GM13976 (cell line): ENCODE data around the gene GGT5.
"Not testable (repeated sequence)": the region's sequence is repeated elsewhere in the genome, so short reads cannot be mapped to it uniquely, and the experiment has no call there.

Experiments used
- DNase-seq: peaks from one replicate; pipeline ENCODE4 v3.0.0; 2012; ENCODE audit warnings: low spot score
- in situ Hi-C: fragments of 300-500 bp; cut with MboI; formaldehyde crosslinking; loops from one replicate; pipeline ENCODE4 v1.12.0; 2022; ENCODE audit warnings: low sequenced_read_pairs, mixed read lengths, inconsistent platforms; ENCODE audit not compliant: unreplicated experiment
- TF ChIP-seq, protein P1 (sequence below): IDR thresholded peaks from 2 replicates; pipeline ENCODE4 v1.5.1; 2012; ENCODE audit warnings: borderline replicate concordance, mild to moderate bottlenecking; ENCODE audit not compliant: insufficient read depth; ENCODE audit errors: extremely low read depth, missing control alignments, control extremely low read depth

The GGT5 gene

DNA sequence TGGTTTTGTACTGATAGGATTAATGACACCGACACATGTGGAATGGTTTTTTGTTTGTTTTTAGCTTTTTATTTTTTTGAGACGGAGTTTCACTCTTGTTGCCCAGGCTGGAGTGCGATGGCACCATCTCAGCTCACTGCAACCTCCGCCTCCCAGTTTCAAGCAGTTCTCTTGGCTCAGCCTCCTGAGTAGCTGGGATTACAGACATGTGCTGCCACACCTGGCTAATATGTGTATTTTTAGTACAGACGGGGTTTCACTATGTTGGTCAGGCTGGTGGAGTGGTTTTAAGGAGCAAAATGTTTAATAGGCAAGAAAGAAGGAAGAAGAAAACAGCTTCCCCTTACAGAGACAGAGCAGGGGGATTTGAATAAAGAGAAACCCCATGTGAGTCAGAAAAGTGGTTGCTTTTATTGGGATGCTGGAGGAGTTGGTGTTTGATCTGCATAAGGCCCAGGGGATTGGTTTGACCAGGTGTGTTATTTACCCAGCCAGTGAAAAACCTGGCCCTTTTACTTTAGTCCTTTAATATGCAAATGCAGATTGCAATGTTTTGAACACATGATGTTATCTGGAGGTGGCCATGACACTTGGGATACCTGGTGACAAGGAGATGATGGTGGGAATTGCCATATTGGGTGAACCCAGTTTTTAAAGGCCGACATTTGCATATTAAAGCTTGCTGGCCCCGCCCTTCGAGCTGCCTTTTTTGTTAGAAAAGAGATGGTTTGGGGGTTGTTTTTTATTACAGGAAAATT is 39.3 kb downstream of the GGT5 start:
- in situ Hi-C loops, result no loop called here
- DNase-seq, result no peak
- TF ChIP-seq, protein P1, sequence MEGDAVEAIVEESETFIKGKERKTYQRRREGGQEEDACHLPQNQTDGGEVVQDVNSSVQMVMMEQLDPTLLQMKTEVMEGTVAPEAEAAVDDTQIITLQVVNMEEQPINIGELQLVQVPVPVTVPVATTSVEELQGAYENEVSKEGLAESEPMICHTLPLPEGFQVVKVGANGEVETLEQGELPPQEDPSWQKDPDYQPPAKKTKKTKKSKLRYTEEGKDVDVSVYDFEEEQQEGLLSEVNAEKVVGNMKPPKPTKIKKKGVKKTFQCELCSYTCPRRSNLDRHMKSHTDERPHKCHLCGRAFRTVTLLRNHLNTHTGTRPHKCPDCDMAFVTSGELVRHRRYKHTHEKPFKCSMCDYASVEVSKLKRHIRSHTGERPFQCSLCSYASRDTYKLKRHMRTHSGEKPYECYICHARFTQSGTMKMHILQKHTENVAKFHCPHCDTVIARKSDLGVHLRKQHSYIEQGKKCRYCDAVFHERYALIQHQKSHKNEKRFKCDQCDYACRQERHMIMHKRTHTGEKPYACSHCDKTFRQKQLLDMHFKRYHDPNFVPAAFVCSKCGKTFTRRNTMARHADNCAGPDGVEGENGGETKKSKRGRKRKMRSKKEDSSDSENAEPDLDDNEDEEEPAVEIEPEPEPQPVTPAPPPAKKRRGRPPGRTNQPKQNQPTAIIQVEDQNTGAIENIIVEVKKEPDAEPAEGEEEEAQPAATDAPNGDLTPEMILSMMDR, result no peak

DNA sequence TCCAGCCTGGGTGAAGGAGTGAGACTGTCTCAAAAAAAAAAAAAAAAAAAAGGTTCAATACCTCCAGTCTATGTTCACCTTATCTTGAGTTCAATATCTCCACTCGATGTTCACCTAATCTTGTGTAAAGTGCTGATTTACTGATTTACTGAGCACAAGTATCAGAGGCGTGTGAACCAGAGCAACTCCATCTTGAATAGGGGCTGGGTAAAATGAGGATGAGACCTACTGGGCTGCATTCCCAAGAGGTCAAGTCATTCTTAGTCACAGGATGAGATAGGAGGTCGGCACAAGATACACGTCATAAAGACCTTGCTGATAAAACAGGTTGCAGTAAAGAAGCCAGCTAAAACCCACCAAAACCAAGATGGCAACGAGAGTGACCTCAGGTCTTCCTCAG is 41.0 kb downstream of the GGT5 start:
- in situ Hi-C loops, DNase-seq: not testable (repeated sequence)

DNA sequence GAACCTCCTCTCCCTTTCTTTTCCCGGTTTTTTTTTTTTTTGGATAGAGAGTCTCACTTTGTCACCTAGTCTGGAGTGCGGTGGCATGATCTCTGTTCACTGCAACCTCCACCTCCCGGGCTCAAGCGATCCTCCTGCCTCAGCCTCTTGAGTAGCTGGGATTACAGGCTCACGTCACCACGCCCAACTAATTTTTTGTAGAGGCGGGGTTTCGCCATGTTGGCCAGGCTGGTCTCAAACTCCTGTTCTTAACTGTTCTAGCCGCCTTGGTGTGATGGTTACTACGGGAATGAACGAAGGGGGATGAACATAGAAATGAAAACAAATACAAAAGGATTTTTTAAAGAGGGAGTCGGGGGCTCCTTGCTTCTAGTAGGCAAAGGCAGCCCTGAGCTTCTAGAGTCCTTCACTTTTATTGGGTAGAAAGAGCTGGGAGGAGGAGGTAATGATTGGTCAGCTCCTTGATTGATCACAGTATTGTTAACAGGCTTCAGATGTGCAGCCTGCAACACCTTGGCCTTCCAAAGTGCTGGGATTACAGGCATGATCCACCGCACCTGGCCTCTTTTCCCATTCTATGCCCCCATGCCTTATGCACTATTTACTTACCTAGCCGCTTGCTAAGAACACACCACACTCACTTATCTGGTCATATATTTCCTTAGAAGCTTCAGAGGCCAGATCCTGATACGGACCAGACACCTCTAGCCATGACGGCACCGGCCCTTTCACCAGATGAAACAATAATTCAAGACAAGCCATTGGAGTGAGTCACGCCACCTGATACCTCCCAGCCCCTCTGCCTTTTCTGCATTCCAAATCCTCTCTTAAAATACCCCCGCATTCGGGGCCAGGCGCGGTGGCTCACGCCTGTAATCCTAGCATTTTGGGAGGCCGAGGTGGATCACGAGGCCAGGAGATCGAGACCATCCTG is 42.9 kb downstream of the GGT5 start:
- in situ Hi-C loops, result no loop called here
- no peak for DNase-seq
- TF ChIP-seq, protein P1, result no peak

DNA sequence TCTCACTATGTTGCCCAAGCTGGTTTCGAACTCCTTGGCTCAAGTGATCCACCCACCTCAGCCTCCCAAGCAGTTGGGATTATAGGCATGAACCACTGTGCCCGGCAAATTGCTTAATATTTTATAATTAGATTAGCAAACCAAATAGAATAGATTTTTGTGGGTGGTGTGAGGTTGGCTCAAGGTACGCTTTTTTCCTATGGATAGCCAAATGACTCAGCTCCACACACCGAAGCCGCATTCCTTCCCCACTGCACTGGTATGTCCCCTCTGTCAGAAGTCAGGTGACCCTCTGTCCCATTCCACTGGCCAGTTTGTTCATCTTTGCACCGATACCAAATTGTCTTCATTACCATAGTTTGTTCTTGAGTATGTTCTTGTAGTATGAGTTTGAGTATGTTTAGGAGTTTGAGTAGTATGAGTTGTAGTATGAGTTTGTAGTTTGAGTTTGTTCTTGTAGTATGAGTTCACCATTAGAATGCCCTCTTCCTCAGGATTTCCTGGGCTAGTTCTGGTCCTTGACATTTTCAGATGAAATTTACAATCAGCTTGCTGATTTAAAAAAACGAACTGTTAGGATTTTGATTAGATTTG is 44.2 kb downstream of the GGT5 start:
- in situ Hi-C loops, result no loop called here
- DNase-seq, result no peak
- TF ChIP-seq, protein P1, result no peak

DNA sequence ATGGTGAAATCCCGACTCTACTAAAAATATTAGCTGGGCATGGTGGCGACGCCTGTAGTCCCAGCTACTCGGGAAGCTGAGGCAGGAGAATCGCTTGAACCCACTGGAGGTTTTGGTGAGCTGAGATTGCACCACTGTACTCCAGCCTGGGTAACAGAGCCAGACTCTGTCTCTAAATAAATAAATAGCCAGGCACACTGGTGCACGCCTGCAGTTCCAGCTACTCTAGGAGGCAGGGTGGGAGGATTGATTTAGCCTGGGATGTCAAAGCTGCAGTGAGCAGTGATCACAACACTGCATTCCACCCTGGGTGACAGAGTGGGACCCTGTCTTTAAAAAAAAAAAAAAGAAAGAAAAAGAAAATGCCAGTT is 46.2 kb downstream of the GGT5 start:
- TF ChIP-seq, protein P1, result no peak
- DNase-seq, result no peak
- in situ Hi-C loops, result no loop called here

DNA sequence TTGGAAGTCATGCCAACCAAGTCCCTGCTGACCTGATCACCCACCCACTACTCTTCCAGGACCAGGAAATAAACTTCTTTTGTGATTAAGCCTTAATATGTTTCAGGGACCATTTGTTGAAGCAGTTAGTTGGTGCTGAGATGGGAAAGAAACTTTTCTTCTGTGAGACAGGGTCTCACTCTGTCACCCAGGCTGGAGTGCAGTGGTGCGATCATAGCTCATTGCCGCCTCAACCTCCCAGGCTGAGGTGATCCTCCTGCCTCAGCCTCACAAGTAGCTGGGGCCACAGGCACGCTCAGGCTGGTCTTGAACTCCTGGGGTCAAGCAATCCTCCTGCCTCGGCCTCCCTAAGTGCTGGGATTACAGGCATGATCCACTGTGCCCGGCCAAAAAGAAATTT is 53.0 kb downstream of the GGT5 start:
- peak; percentile 21 for DNase-seq
- TF ChIP-seq, protein P1, result no peak
- in situ Hi-C loops, result no loop called here
